GM18502 (cell line): ENCODE results near the gene ANOS1.
"Not testable (repeated sequence)": the region's sequence is repeated elsewhere in the genome, so short reads cannot be mapped to it uniquely, and the experiment has no call there.

ENCODE experiments used
- ATAC-seq: cut with Tn5 transposase; IDR thresholded peaks from one replicate; pipeline ENCODE4 v1.9.1; 2021; ENCODE audit warnings: mild to moderate bottlenecking; ENCODE audit not compliant: unreplicated experiment, poor library complexity

The ANOS1 gene

GRCh38 chrX:8635812-8636211, 96.1 kb downstream of the ANOS1 start:
- no peak for ATAC-seq

GRCh38 chrX:8632924-8633323, 99.0 kb downstream of the ANOS1 start:
- no peak for ATAC-seq

- ATAC-seq, result no peak
These were observed 102.1 kb downstream of the ANOS1 start for GRCh38 chrX:8629871-8630270.

GRCh38 chrX:8627796-8628195, 104.1 kb downstream of the ANOS1 start:
- no peak for ATAC-seq

GRCh38 chrX:8607326-8607725, 124.6 kb downstream of the ANOS1 start:
- ATAC-seq, result no peak

GRCh38 chrX:8604131-8604530, 127.8 kb downstream of the ANOS1 start:
- ATAC-seq, result no peak

- no peak for ATAC-seq
These were observed 140.4 kb downstream of the ANOS1 start for GRCh38 chrX:8591501-8591900.

GRCh38 chrX:8586953-8587352, 145.0 kb downstream of the ANOS1 start:
- no peak for ATAC-seq

- ATAC-seq, result no peak
These were observed 152.3 kb downstream of the ANOS1 start for GRCh38 chrX:8579602-8580001.

GRCh38 chrX:8576821-8577220, 155.1 kb downstream of the ANOS1 start:
- ATAC-seq, result no peak

- ATAC-seq, result no peak
These were observed 166.2 kb downstream of the ANOS1 start for GRCh38 chrX:8565729-8566128.

GRCh38 chrX:8548446-8548845, 183.5 kb downstream of the ANOS1 start:
- ATAC-seq, result no peak

- ATAC-seq, result no peak
These were observed 185.2 kb downstream of the ANOS1 start for GRCh38 chrX:8546715-8547114.

- no peak for ATAC-seq
These were observed 211.1 kb downstream of the ANOS1 start for GRCh38 chrX:8520791-8521190.

- ATAC-seq, result no peak
These were observed 211.8 kb downstream of the ANOS1 start for GRCh38 chrX:8520178-8520577.

- ATAC-seq, result no peak
These were observed 227.5 kb downstream of the ANOS1 start for GRCh38 chrX:8504451-8504850.

GRCh38 chrX:8502101-8502500, 229.8 kb downstream of the ANOS1 start:
- not testable (repeated sequence) for ATAC-seq

GRCh38 chrX:8500203-8500602, 231.7 kb downstream of the ANOS1 start:
- ATAC-seq, result no peak

- not testable (repeated sequence) for ATAC-seq
These were observed 236.9 kb downstream of the ANOS1 start for GRCh38 chrX:8495036-8495435.

- ATAC-seq, result no peak
These were observed 247.5 kb downstream of the ANOS1 start for GRCh38 chrX:8484360-8484949.
